GM19324 (cell line): ENCODE measurements around the gene KRTAP10-4.
"Not testable (repeated sequence)": the region's sequence is repeated elsewhere in the genome, so short reads cannot be mapped to it uniquely, and the experiment has no call there.

Experiments used
- ATAC-seq: cut with Tn5 transposase; IDR thresholded peaks from one replicate; pipeline ENCODE4 v1.9.1; 2021; ENCODE audit warnings: mild to moderate bottlenecking, moderate library complexity; ENCODE audit not compliant: unreplicated experiment, low FRiP score

KRTAP10-4 gene

GRCh38 chr21:44533891-44534627 lies 39.5 kb upstream of the KRTAP10-4 start:
- ATAC-seq: no peak

DNA sequence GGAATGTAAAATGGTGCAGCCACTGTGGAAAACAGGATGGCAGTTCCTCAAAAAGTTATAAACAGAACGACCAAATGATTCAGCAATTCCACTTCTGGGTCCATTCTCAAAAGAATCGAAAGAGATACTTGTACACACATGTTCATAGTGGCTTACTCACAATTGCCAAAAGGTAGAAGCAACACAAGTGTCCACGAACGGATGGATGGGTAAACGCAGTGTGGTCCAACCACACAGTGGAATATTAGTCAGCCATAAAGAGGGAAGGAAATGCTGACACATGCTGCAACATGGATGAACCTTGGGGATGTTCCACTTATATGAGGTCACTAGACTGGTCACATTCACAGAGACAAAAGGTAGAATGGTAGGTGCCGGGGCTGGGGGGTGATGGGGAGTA lies 38.8 kb upstream of the KRTAP10-4 start:
- no peak for ATAC-seq

DNA sequence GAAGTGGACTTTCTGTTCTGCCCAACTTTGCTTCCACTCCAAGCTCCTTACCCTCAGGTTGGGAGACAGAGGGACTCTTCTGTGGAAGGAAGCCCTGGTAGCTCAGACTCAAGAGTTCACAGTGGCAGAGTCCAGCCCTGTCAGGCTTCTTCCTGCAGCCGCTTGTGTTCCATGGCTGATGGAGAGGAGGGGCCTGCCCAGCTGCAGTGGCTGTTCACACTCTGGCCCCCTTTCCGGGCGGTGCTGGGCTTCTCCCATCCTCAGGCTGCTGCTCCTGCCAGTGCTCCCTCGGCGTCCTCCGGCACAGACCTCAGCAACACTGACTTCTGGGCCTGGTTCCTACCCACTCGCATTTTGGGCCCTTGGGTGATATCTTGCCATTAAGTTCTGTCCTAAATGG lies 37.6 kb upstream of the KRTAP10-4 start:
- ATAC-seq: no peak

DNA sequence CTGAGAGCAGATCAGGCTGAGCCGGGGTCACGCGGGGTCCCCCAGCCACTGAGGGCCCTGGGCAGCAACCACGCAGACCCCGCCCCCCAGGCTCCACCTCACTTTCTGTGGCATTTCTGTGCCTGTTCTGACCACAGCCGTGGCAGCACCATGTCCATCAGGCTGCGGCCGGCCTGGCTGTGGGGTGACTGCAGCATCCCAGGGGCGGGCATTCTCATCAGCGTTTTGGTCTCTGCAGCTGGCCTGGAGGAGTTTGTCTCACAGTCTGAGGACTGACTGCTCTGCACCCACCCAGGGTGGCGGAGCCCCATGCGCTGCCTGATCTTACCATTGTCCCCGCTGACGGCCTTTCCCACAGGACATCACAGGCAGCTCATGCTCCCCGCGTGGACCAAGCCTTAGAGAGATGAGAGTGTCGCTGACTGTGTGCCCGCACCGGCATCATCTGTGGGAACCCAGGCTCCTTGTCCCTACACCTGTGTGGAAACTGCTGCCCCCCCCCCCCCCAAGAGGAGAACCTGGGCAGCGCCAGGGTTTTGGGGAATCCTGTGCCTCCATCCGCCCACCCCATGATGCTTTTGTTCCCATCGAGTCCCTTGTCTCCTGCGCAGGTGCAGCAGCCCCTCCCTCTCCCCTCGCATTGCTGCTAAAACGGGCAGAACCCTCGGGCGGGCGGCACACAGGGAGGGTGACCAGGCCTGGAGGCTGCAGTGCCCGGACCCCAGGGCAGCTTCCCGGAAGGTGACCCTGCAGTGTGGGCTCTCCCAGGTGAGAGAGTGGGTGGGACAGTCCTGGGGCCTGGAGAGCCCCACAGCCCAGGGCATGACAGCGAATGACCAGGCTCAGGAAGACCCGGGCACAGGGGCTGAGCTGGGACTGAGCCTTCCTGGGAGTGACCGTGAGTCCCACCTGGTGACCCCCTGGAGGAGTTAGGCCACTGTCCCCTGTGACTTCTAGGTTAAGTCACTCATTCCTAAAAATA lies 35.3 kb upstream of the KRTAP10-4 start:
- no peak for ATAC-seq

GRCh38 chr21:44539046-44539445 lies 34.5 kb upstream of the KRTAP10-4 start:
- no peak for ATAC-seq

DNA sequence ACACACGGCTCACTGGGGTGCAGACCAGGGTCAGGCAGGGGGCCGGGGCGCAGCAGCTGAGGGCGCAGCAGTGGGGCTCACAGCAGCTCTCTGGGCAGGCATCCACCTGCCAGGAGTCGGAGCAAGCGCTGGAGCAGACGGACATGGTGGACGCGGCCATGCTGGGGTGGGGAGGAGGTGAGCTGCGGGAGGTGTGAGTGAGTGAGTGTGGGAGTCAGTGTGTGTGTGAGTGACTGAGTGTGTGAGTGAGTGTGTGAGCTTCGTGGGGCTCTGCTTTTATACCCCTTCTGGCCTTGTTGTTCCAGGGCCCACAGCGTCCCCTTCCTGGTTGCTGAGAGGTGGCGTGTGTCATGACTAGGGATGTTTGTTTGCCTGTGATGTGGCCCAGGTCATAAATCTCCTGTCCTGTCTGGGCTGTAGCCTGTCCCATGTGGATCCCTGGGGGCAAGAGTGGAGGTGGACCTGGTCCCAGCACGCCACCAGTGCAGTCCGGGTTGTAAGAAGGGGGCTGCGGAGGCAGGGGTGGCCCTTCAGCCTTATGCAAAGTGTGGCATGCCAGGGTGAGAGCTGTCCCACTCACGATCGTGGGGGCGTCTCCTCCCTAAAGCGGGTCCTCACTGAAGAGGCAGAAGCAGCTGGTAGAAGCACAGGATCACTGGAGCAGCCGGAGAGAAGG lies 33.4 kb upstream of the KRTAP10-4 start, which contains the start of gene KRTAP10-1:
Gene KRTAP10-1 (minus strand): TSS at position 205 of the 676 bp plus-strand sequence. CDS start 45 bp downstream, at position 160.
- no peak for ATAC-seq

- ATAC-seq: no peak
Observed at GRCh38 chr21:44540741-44541288, 32.7 kb upstream of the KRTAP10-4 start.

- no peak for ATAC-seq
Observed at GRCh38 chr21:44542716-44543115, 30.8 kb upstream of the KRTAP10-4 start.

DNA sequence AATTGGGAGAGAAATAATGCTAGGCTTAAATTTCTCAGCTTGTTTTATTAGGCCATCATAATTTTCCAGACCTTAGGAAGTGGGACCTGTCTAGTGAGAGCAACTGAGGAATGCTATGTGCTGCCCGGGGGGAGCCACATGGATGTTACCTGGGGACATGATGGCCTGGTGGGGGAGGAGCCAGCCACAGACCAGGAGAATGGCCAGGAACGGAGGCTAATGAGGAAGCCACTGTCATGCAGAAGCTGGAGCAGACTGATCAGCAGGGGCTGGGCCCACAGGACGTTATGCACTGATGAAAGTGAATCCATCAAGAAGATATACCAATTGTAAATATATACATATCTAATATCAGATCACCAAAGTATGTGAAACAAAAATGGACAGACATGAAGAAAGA lies 29.0 kb upstream of the KRTAP10-4 start:
- ATAC-seq: no peak

DNA sequence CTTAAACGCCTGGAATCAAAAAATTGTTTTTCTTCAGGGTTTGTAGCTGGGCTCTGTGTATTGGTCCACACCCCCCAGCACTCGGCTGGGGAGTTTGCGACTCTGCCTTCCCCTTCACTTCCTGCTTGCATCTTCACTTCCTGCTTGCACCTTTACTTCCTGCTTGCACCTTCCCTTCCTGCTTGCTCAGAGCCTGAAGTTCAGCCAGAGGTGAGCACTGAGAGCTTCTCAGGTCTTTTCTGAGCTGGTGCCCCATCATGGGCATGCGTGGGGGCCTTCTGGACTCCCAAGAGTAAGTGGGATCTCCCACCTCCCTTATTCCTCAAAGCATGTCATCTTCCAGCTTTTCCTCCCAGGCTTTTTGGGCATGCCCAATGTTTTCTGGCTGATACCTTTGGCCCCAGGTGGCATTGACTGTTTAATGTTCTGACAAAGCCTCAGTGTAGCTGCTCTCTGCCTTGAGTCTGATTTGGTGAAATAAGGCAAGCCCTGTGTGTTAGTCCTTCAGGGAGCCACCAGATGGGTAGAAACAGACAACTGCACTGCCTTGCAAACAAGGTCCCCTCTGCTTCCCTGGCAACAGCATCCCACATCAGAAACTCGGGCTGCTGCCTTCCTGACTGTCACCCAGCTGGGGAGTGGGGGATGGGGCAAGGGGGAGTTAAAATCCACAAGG lies 25.7 kb upstream of the KRTAP10-4 start:
- no peak for ATAC-seq

- ATAC-seq: no peak
Observed at GRCh38 chr21:44548381-44548780, 25.1 kb upstream of the KRTAP10-4 start.

DNA sequence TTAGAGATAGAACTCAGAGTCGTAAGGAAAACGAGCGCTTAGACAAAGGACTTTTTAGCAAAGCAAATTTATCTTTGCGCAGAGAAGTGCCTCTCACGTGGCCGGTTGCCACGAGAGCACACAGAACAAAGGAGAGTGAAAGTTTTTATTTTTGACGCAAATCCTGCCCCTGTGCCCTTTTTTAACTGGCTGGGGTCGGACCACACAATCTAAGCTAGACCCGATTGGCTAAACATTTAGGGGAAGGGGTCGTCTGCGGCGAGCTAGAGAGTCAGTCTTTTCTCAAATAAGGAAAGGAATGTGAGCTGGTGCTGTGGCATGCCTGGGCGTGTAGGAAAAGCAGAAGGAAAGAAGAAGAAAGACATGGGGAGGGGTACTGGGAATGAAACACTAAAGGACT lies 24.6 kb upstream of the KRTAP10-4 start:
- ATAC-seq: no peak

DNA sequence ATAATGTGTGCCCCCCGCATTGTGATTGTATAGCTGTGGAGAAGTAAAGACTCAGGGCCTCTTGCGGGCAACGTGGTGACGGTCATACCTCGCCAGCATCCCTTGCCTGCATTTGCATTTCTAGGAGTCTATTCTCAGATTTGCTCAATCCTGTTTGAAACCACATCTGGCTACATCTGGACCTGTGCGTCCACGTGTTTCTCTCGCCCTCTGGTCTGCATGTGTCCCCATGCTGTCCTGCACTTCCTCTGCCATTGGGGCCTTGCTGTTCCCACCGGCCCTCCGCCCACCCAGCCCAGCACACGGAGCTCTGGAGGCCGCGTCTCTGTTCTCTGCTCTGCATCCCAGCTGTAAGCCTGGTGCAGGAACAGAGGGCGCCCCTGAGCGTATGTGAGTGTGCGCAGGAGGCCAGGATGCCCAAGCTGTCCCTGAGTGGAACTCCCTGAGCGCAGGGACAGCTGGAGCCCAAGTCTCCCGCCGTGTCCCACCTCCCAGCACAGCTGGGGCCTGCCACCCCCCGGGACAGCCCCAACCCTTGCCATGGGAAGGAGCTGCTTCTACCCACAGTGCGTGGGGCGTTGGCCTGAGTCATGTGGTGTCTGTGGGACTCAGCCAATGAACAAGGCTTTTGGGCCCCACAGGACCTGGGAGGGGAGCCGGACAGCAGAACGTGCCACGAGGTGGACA lies 23.9 kb upstream of the KRTAP10-4 start:
- no peak for ATAC-seq

DNA sequence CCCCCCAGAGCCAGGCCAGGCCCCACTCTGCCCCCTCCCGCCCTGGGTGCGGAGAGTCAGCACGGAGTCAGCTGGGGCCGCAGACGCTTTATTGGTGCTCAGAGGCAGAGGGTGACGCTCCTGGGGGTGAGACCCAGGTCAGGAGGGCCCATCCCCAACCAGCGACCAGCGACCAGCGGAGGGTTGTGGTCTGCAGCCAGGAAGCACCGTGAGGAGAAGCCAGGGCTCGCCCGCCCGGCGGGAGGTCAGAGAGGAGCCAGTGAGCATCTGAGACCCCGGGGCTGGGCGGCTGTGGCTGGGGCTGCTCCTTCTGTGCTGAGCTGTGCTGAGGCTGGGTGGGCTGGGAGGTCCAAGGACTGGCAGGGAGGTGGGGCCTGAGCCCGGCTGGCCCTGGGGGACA lies 23.2 kb upstream of the KRTAP10-4 start:
- not testable (repeated sequence) for ATAC-seq

DNA sequence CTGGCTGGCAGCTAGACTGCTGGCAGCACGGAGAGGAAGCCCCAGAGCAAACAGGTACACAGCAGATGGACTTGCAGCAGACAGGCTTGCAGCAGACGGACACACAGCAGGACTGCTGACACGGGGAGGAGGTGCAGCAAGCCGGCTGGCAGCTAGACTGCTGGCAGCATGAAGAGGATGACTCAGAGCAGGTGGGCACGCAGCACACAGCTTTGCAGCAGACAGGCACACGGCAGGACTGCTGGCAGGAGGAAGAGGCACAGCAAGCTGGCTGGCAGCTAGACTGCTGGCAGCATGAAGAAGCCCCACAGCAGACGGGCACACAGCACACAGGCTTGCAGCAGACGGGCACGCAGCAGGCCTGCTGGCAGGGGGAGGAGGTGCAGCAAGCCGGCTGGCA lies 22.7 kb upstream of the KRTAP10-4 start:
- ATAC-seq: no peak

DNA sequence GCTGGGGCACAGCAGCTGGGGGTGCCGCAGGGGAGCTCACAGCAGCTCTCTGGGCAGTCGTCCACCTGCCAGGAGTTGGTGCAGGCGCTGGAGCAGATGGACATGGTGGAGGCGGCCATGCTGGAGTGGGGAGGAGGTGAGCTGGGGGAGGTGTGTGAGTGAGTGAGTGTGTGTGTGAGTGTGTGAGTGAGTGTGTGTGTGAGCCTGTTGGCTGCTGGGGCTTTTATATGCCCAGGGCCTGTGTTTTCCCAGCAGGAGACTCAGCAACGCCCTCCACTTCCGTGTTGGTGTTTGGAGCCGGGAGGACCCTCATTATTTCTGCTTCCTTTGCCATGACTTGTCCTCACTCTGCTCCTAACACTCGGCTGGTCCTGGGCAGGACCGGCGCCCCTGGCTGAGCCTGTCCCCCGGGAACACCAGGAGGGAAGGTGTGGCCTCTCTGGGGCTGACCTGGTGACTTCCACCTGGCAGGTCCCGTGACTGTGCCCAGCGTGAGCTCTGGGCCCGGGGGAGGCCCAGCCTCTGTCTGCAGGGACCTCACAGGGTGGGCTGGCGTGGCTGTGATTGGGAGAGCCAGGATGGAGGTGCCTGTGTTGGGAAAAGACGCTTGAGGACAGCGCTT lies 22.1 kb upstream of the KRTAP10-4 start, which contains the start of gene KRTAP10-2:
Gene KRTAP10-2 (minus strand): TSS at position 166 of the 622 bp plus-strand sequence. CDS start 47 bp downstream, at position 119.
- no peak for ATAC-seq

DNA sequence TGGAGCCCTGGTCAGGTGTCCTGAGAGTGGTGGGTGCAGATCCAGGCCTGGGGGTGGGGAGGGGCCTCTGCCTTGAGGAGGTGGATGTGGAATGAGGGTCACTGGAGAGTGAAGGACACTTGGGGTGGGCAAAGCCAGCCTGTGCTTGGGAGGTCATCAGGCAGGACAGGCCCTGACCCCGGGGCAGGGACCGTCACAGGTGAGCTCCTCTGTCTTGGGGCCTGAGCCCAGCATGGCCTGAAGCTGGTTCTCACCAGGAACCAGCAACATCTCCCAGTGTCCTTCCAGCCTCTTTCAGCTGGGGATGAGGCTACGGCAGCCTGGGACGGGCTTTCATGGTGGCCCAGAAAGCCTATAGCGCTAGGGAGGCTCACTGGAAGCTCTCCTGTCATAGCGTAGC lies 21.4 kb upstream of the KRTAP10-4 start:
- ATAC-seq: no peak

DNA sequence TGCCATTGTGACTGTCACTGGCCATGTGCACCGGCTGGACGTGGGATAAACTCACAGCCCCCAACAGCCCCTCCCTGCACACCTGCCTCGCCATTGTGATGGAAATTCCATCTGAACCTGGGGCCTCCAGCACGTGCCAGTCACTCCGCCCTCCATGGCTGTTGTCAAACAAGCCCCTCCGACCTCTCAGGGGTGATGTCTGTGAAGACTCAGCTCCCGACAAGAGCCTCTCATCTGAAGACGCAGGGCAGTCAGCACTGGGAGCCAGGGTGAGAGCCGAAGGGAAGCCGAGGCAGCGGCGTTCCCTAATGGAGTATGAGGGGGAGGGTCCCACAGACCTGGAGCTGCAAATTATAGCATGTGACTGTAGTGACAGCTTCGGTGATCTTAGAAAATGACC lies 20.8 kb upstream of the KRTAP10-4 start:
- no peak for ATAC-seq
